B cell (primary cell): ENCODE measurements around the gene AOPEP. TPM values are rescaled to one million over a fixed set of nuclear protein-coding genes. Genes with fewer than 3 reads are reported as not detected.

Source experiments
- ATAC-seq: fragments of 200-7000 bp; cut with Tn5 transposase; one replicate; pipeline ENCODE4 v1.10.0; 2021; ENCODE audit warnings: low read depth, mild to moderate bottlenecking, moderate number of reproducible peaks, moderate library complexity
- CTCF ChIA-PET: fragments of 350-600 bp; sonication (Branson Sonifier 250); formaldehyde crosslinking; loops from one replicate; lab custom pipeline; 2021; ENCODE audit warnings: antibody characterized with exemption, inconsistent platforms; lab: Charles Lee
- POLR2A ChIA-PET: fragments of 350-600 bp; sonication (Branson Sonifier 250); formaldehyde crosslinking; loops from one replicate; lab custom pipeline; 2021; ENCODE audit warnings: antibody characterized with exemption; lab: Charles Lee
- DNase-seq: peaks from one replicate; pipeline ENCODE4 v3.0.0; 2013
- H2AFZ ChIP-seq: 2 replicates; pipeline ENCODE4 v1.6.1; 2012; ENCODE audit warnings: mild to moderate bottlenecking, low read depth, low read length; ENCODE audit not compliant: insufficient read depth, poor library complexity, severe bottlenecking
- H3K27ac ChIP-seq, 2 donors: 1 replicate in 1 of 2; 2 replicates in 1 of 2; pipeline ENCODE4 v1.5.1; 2012 to 2013; ENCODE audit warnings: low read length in 2 of 2, mild to moderate bottlenecking in 2 of 2, moderate library complexity in 1 of 2
- H3K27me3 ChIP-seq, 4 experiments: fragments of 200-600 bp in 1 of 4; sonication (generic) in 1 of 4; replicated peaks in 1 of 4; 1 replicate in 2 of 4; 2 replicates in 2 of 4; pipeline versions ENCODE4 v1.6.1 to v1.7.0; 2013 to 2016; ENCODE audit warnings: low read length in 3 of 4, mild to moderate bottlenecking in 2 of 4, mixed read lengths in 1 of 4, moderate library complexity in 1 of 4; ENCODE audit not compliant: insufficient read depth in 4 of 4, control insufficient read depth in 3 of 4; ENCODE audit errors: control extremely low read depth in 1 of 4
- H3K36me3 ChIP-seq, 2 experiments: replicated peaks in 1 of 2; 1 replicate in 1 of 2; 2 replicates in 1 of 2; pipeline versions ENCODE4 v1.6.1 to v1.7.1; 2013; ENCODE audit warnings: low read length in 1 of 2; ENCODE audit not compliant: insufficient read depth in 2 of 2, control insufficient read depth in 1 of 2; ENCODE audit errors: control extremely low read depth in 1 of 2, extremely low read depth in 1 of 2
- H3K4me1 ChIP-seq, 2 donors: fragments of 200-600 bp in 1 of 2; sonication (generic) in 1 of 2; 1 replicate in 1 of 2; 2 replicates in 1 of 2; pipeline versions ENCODE4 v1.5.1 to v1.6.1; 2013 to 2017; ENCODE audit warnings: low read length in 2 of 2; ENCODE audit not compliant: control insufficient read depth in 2 of 2, insufficient read depth in 2 of 2
- H3K4me2 ChIP-seq: replicated peaks from 2 replicates; pipeline ENCODE3; 2012; ENCODE audit warnings: mild to moderate bottlenecking, low read depth, low read length; ENCODE audit not compliant: poor library complexity, severe bottlenecking
- H3K4me3 ChIP-seq, 5 experiments: fragments of 200-600 bp in 1 of 5; sonication (generic) in 1 of 5; 1 replicate in 3 of 5; 2 replicates in 2 of 5; pipeline versions ENCODE4 v1.5.1 to v1.7.0; 2011 to 2016; ENCODE audit warnings: low read length in 4 of 5, mild to moderate bottlenecking in 4 of 5, low read depth in 2 of 5, control low read depth in 1 of 5, moderate library complexity in 1 of 5; ENCODE audit not compliant: insufficient read depth in 1 of 5; ENCODE audit errors: control extremely low read depth in 1 of 5, extremely low read depth in 1 of 5
- H3K79me2 ChIP-seq: fragments of 200-600 bp; sonication (generic); one replicate; pipeline ENCODE4 v1.6.0; 2016; ENCODE audit warnings: low read length; ENCODE audit not compliant: control insufficient read depth, insufficient read depth
- H3K9ac ChIP-seq: fragments of 200-600 bp; sonication (generic); 2 replicates; pipeline ENCODE4 v1.6.1; 2017; ENCODE audit warnings: mild to moderate bottlenecking, low read length, moderate library complexity
- H3K9me3 ChIP-seq, 3 donors: one replicate each; pipeline versions ENCODE4 v1.6.1 to v1.7.1; 2013; ENCODE audit warnings: low read length in 2 of 3; ENCODE audit not compliant: control insufficient read depth in 2 of 3, insufficient read depth in 1 of 3; ENCODE audit errors: control extremely low read depth in 1 of 3
- H4K20me1 ChIP-seq: 2 replicates; pipeline ENCODE4 v1.6.0; 2012; ENCODE audit warnings: mild to moderate bottlenecking, low read length; ENCODE audit not compliant: insufficient read depth, control insufficient read depth, poor library complexity, severe bottlenecking
- H3K27ac Mint-ChIP-seq: one replicate; pipeline ENCODE4 v1.8.0; 2021; ENCODE audit warnings: mixed read lengths
- H3K27me3 Mint-ChIP-seq: one replicate; pipeline ENCODE4 v1.8.0; 2021; ENCODE audit warnings: mixed read lengths
- H3K4me1 Mint-ChIP-seq: one replicate; pipeline ENCODE4 v1.8.0; 2021; ENCODE audit warnings: mixed read lengths
- H3K4me3 Mint-ChIP-seq: one replicate; pipeline ENCODE4 v1.8.0; 2021; ENCODE audit warnings: mixed read lengths
- H3K9me3 Mint-ChIP-seq: one replicate; pipeline ENCODE4 v1.8.0; 2022; ENCODE audit warnings: mixed read lengths; ENCODE audit not compliant: insufficient read depth
- CTCF ChIP-seq: fragments of 200-600 bp; IDR thresholded peaks from one replicate; pipeline ENCODE4 v1.8.0; 2022; ENCODE audit warnings: antibody characterized with exemption, mild to moderate bottlenecking
- EZH2 ChIP-seq: IDR thresholded peaks from 2 replicates; pipeline ENCODE4 v1.6.1; 2012; ENCODE audit warnings: borderline replicate concordance, low read depth, mild to moderate bottlenecking, moderate library complexity, low read length; ENCODE audit not compliant: insufficient read depth, poor library complexity, severe bottlenecking
- WGBS: methylation state at CpG from one replicate; pipeline ENCODE4 v1.1.5; 2013; ENCODE audit warnings: missing lambda C conversion rate; ENCODE audit not compliant: insufficient coverage; 5-methylcytosine and 5-hydroxymethylcytosine counted together
- intact Hi-C: fragments of 100-400 bp; cut with micrococcal nuclease; formaldehyde crosslinking; loops from one replicate; pipeline ENCODE4 v1.10.0; 2022
- polyA plus RNA-seq: library from polyadenylated mRNA; depleted of rRNA; stranded (reverse); fragments of >200 nt; gene quantifications from 2 replicates; pipeline ENCODE4 v1.2.3, GENCODE V29; 2012
- total RNA-seq, 2 donors: library from RNA; stranded (reverse); fragments of 120-200 nt in 1 of 2; gene quantifications; 1 replicate in 1 of 2; 2 replicates in 1 of 2; pipeline versions ENCODE4 v1.2.3 to v1.2.4, GENCODE V29; 2013 to 2022

The AOPEP gene
- total and polyA plus RNA-seq, 2 donors (not counting 1 experiment from before 2014, with no cell fraction given): 5.1 to 35.8 TPM

- Histone ChIP-seq H3K4me3 (no peak overlapping the region), H4K20me1 (no peaks in the 10 kb centered on the region), H3K36me3 (no peaks in the 10 kb centered on the region), H3K9me3 (no peaks in the 10 kb centered on the region), H3K79me2 (no peaks in the 10 kb centered on the region), H3K27me3 (no peaks in the 10 kb centered on the region), H3K27ac (no peak overlapping the region), H3K4me2 (no peak overlapping the region), H2AFZ (no peak overlapping the region), H3K4me1 (no peaks in the 10 kb centered on the region), H3K9ac (no peak overlapping the region)
- no peak overlapping the region for H3K27ac Mint-ChIP-seq
- intact Hi-C loops: no loop called here
- H3K4me3 Mint-ChIP-seq: no peak overlapping the region
- TF ChIP-seq CTCF (no peak), EZH2 (no peak)
- H3K27me3 Mint-ChIP-seq: no peaks in the 10 kb centered on the region
- no peaks in the 10 kb centered on the region for H3K9me3 Mint-ChIP-seq
- WGBS: 99% methylated on average over 8 of the region's 14 CpGs
- ChIA-PET CTCF (no interaction called here), POLR2A (no interaction called here)
- ATAC-seq (no peak), DNase-seq (no peak)
- no peaks in the 10 kb centered on the region for H3K4me1 Mint-ChIP-seq
These were observed 381.5 kb downstream of the AOPEP start for GRCh38 chr9:95107976-95108375.

- ATAC-seq (no peak), DNase-seq (no peak)
- H3K27me3 Mint-ChIP-seq: no peaks in the 10 kb centered on the region
- Histone ChIP-seq H3K9ac (no peak overlapping the region), H3K4me2 (no peak overlapping the region), H3K36me3 (no peaks in the 10 kb centered on the region), H3K27me3 (no peaks in the 10 kb centered on the region), H3K4me1 (no peaks in the 10 kb centered on the region), H3K4me3 (no peak overlapping the region), H4K20me1 (no peaks in the 10 kb centered on the region), H3K27ac (no peak overlapping the region), H3K79me2 (no peaks in the 10 kb centered on the region), H2AFZ (no peak overlapping the region), H3K9me3 (no peaks in the 10 kb centered on the region)
- H3K9me3 Mint-ChIP-seq: no peaks in the 10 kb centered on the region
- intact Hi-C loops: no loop called here
- CTCF ChIA-PET: no interaction called here
- no peak overlapping the region for H3K27ac Mint-ChIP-seq
- H3K4me1 Mint-ChIP-seq: no peaks in the 10 kb centered on the region
- POLR2A ChIA-PET: no interaction called here
- 100% methylated on average over 3 of the region's 5 CpGs for WGBS
- H3K4me3 Mint-ChIP-seq: no peak overlapping the region
- TF ChIP-seq EZH2 (no peak), CTCF (no peak)
These were observed 382.3 kb downstream of the AOPEP start for GRCh38 chr9:95108777-95109176.
